Parathyroid adenoma (tissue), 2 donors: ENCODE measurements around the gene TMEM258.

Experiments used
- H2AFZ ChIP-seq: fragments of 300-600 bp; sonication (generic); one replicate; pipeline ENCODE4 v1.7.0; 2017; ENCODE audit warnings: antibody characterized with exemption, mild to moderate bottlenecking
- H3K27ac ChIP-seq: fragments of 300-600 bp; sonication (generic); one replicate; pipeline ENCODE4 v1.7.0; 2017
- H3K27me3 ChIP-seq: fragments of 300-600 bp; sonication (generic); one replicate; pipeline ENCODE4 v1.7.0; 2017; ENCODE audit warnings: low read length; ENCODE audit not compliant: control insufficient read depth, insufficient read depth
- H3K36me3 ChIP-seq: fragments of 300-600 bp; sonication (generic); one replicate; pipeline ENCODE4 v1.7.0; 2017; ENCODE audit warnings: low read length; ENCODE audit not compliant: control insufficient read depth, insufficient read depth
- H3K4me1 ChIP-seq: fragments of 300-600 bp; sonication (generic); one replicate; pipeline ENCODE4 v1.7.0; 2017; ENCODE audit warnings: control low read depth
- H3K4me2 ChIP-seq: fragments of 300-600 bp; sonication (generic); one replicate; pipeline ENCODE4 v1.7.0; 2017; ENCODE audit warnings: low read length
- H3K4me3 ChIP-seq: fragments of 300-600 bp; sonication (generic); one replicate; pipeline ENCODE4 v1.7.0; 2017; ENCODE audit warnings: low read depth, low read length
- H3K79me2 ChIP-seq: fragments of 300-600 bp; sonication (generic); one replicate; pipeline ENCODE4 v1.7.0; 2017; ENCODE audit warnings: control low read depth
- H3K9ac ChIP-seq: fragments of 300-600 bp; sonication (generic); one replicate; pipeline ENCODE4 v1.7.0; 2017; ENCODE audit warnings: mild to moderate bottlenecking
- H3K9me3 ChIP-seq: fragments of 300-600 bp; sonication (generic); one replicate; pipeline ENCODE4 v1.7.0; 2017; ENCODE audit warnings: low read length; ENCODE audit not compliant: control insufficient read depth
- TF ChIP-seq, protein P1 (sequence below): fragments of 300-600 bp; sonication (generic); IDR thresholded peaks from one replicate; pipeline ENCODE4 v1.7.0; 2017; ENCODE audit warnings: antibody characterized with exemption, mild to moderate bottlenecking
- donor health status: primary hyperparathyroidism.

The TMEM258 gene

DNA sequence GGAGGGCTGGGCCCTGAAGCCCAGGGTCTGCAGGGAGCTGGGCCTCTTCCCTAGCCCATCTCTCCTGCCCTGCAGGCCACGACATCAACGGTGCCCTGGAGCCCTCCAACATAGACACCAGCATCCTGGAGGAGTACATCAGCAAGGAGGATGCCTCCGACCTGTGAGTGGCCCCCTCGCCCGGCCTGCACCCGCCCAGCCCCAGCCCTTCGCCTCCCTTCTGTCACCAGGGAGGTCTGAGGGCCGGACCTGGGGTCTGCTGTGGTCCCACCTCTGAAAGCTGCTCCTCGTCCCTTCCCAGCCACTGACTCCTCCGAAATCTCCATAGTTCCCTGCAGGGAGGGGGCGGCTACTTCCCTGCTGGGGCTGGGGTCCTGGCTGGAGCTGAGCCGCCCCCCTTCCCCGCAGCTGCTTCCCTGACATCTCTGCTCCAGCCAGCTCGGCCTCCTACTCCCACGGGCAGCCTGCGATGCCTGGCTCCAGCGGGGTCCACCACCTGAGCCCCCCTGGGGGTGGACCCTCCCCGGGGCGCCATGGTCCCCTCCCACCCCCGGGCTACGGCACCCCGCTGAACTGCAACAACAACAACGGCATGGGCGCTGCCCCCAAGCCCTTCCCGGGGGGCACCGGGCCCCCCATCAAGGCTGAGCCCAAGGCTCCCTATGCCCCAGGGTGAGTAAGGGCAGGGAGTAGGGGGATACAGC is 26.7 kb downstream of the TMEM258 start:
- H3K79me2 ChIP-seq, result no peaks in the 10 kb centered on the region
- no peak overlapping the region for H2AFZ ChIP-seq
- H3K4me3 ChIP-seq, result no peak overlapping the region
- H3K4me1 ChIP-seq, result no peaks in the 10 kb centered on the region
- no peaks in the 10 kb centered on the region for H3K27me3 ChIP-seq
- H3K27ac ChIP-seq, result no peak overlapping the region
- H3K36me3 ChIP-seq, result no peaks in the 10 kb centered on the region
- no peak overlapping the region for H3K9ac ChIP-seq
- no peaks in the 10 kb centered on the region for H3K9me3 ChIP-seq
- TF ChIP-seq, protein P1, sequence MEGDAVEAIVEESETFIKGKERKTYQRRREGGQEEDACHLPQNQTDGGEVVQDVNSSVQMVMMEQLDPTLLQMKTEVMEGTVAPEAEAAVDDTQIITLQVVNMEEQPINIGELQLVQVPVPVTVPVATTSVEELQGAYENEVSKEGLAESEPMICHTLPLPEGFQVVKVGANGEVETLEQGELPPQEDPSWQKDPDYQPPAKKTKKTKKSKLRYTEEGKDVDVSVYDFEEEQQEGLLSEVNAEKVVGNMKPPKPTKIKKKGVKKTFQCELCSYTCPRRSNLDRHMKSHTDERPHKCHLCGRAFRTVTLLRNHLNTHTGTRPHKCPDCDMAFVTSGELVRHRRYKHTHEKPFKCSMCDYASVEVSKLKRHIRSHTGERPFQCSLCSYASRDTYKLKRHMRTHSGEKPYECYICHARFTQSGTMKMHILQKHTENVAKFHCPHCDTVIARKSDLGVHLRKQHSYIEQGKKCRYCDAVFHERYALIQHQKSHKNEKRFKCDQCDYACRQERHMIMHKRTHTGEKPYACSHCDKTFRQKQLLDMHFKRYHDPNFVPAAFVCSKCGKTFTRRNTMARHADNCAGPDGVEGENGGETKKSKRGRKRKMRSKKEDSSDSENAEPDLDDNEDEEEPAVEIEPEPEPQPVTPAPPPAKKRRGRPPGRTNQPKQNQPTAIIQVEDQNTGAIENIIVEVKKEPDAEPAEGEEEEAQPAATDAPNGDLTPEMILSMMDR, result no peak
- no peak overlapping the region for H3K4me2 ChIP-seq

DNA sequence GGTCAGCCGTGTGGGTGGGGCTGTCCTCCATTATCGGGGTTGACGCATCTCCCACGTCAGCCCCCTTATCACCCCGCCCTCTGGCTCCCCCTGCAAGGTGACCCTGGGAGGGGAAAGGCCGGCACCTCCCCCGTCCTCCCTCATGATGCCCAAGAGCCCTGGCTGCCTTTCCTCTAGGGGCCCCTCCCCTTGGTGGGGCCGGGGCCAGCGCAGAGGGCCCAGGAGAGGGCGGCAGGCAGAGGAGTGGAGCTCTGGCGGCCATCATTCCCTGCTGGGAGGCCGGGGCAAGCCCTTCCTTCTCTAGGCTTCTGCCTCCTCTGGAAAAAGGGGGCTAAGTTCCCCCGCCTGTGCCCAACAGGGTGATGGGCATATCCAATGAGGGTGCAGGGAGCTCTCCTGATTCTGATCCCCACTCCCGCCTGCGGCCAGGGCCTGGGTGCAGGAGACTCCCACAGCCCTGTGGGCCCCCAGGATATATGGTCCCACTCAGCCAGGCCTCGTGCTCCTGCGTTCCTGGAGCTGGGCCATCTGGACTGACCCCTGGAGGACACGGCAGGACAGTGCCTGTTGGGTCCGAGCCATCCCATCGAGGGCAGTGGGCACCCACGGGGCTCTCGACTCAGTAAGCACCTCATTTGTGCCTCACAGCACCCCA is 27.7 kb downstream of the TMEM258 start:
- H3K4me1 ChIP-seq, result no peaks in the 10 kb centered on the region
- no peak overlapping the region for H3K9ac ChIP-seq
- H3K9me3 ChIP-seq, result no peaks in the 10 kb centered on the region
- H3K79me2 ChIP-seq, result no peaks in the 10 kb centered on the region
- no peaks in the 10 kb centered on the region for H3K27me3 ChIP-seq
- no peak overlapping the region for H2AFZ ChIP-seq
- TF ChIP-seq, protein P1, result no peak
- H3K36me3 ChIP-seq, result no peaks in the 10 kb centered on the region
- H3K4me3 ChIP-seq, result no peak overlapping the region
- no peak overlapping the region for H3K4me2 ChIP-seq
- no peak overlapping the region for H3K27ac ChIP-seq

DNA sequence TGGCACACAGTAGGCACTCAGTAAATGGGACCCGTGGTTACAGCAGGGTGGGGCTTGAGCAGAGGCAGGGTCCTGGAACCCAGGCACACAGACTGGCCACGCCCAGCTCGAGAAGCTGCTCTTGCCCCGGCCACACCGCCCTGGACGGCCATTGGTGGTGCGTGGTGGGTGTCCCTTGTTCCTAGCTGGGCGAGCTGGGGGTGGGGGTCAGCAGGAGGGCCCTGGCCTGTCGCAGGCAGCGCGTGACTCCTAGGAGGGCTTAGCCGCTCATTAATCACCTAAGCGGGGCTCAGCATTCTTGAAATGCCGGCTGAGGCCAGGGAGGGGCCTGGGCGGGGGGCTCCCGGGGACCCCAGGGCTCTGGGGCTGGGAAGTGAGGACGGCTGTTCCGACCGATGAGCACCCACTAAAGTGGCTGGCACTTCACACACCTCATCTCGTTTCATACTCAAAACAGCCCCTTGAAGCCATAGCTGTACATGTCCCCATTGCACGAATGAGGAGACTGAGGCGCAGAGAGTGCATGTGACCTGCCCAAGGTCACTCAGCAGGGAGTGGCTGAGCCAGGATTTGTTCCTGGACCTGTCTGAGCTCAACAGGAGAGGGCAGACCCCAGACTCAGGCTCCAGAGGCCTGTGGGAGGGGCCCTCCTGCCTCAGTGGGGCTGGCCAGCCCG is 28.3 kb downstream of the TMEM258 start:
- Histone ChIP-seq H3K4me2 (no peak overlapping the region), H3K36me3 (no peaks in the 10 kb centered on the region), H3K27ac (no peak overlapping the region), H2AFZ (no peak overlapping the region), H3K9me3 (no peaks in the 10 kb centered on the region), H3K9ac (no peak overlapping the region), H3K79me2 (no peaks in the 10 kb centered on the region), H3K27me3 (no peaks in the 10 kb centered on the region), H3K4me1 (no peaks in the 10 kb centered on the region), H3K4me3 (no peak overlapping the region)
- TF ChIP-seq, protein P1, result no peak

DNA sequence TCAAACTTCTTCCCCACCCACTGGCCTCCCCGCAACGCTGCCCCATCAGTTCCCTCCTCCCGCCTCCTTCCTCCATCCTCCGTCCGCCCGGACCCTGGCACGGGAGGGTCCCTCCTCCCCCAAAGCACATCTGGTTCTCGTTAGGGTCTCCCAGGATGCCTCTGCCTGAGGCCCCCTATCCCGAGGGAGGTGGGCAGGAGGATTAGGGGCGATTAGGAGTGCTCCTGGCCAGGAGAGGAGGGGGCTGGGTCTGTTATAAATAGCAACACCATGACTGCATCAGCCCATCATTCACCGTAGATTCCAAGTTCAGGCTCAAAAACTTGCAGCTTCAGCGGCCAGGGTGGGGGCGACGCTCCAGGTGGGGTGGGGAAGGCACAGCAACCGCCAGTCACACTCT is 29.6 kb downstream of the TMEM258 start:
- Histone ChIP-seq H3K4me1 (no peaks in the 10 kb centered on the region), H3K36me3 (no peaks in the 10 kb centered on the region), H3K27me3 (no peaks in the 10 kb centered on the region), H3K4me3 (no peak overlapping the region), H3K27ac (no peak overlapping the region), H3K79me2 (no peaks in the 10 kb centered on the region), H3K9ac (no peak overlapping the region), H3K4me2 (no peak overlapping the region), H2AFZ (no peak overlapping the region), H3K9me3 (no peaks in the 10 kb centered on the region)
- TF ChIP-seq, protein P1, result no peak
